ENCODE results near the gene LPP.

GRCh38 chr3:188721990-188722389 lies 568.0 kb downstream of the LPP start:
- TF ChIP-seq EZH2 (IDR thresholded peaks at IDR 0.05; ENCODE audit: borderline replicate concordance, insufficient read depth, low read depth, low read length, poor library complexity, severe bottlenecking): no peak
- TF ChIP-seq CTCF (IDR thresholded peaks at IDR 0.05): no peak
